HK-2 (cell line): Measurements from ENCODE around the gene GLYATL3.

Experiments
- DNase-seq: peaks from one replicate; pipeline ENCODE4 v3.0.0-alpha.2; 2018; ENCODE audit not compliant: unreplicated experiment

Gene GLYATL3

GRCh38 chr6:49514571-49515484, 15.1 kb downstream of the GLYATL3 start:
- DNase-seq: no peak

GRCh38 chr6:49515485-49516146, 15.9 kb downstream of the GLYATL3 start:
- no peak for DNase-seq

- DNase-seq: no peak
These were observed 16.4 kb downstream of the GLYATL3 start for GRCh38 chr6:49516147-49516505.

DNA sequence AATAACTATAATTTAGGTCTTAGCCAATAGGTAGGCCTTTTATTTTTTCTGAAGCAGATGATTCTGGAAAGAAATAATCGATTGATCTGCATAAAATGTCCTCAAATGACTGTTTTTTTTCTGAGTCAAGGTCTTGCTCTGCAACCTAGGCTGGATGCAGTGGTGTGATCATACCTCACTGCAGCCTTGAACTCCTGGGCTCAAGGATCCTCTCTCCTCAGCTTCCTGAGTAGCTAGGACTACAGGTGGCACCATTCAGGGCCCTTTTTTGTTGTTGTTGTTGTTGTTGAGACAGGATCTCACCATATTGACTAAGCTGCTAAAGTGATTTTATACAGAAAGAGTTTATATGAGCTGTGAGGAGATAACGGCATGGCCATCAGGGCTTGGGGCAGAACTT, 18.2 kb downstream of the GLYATL3 start:
- no peak for DNase-seq

- DNase-seq: no peak
These were observed 19.9 kb downstream of the GLYATL3 start for GRCh38 chr6:49519660-49520059.

DNA sequence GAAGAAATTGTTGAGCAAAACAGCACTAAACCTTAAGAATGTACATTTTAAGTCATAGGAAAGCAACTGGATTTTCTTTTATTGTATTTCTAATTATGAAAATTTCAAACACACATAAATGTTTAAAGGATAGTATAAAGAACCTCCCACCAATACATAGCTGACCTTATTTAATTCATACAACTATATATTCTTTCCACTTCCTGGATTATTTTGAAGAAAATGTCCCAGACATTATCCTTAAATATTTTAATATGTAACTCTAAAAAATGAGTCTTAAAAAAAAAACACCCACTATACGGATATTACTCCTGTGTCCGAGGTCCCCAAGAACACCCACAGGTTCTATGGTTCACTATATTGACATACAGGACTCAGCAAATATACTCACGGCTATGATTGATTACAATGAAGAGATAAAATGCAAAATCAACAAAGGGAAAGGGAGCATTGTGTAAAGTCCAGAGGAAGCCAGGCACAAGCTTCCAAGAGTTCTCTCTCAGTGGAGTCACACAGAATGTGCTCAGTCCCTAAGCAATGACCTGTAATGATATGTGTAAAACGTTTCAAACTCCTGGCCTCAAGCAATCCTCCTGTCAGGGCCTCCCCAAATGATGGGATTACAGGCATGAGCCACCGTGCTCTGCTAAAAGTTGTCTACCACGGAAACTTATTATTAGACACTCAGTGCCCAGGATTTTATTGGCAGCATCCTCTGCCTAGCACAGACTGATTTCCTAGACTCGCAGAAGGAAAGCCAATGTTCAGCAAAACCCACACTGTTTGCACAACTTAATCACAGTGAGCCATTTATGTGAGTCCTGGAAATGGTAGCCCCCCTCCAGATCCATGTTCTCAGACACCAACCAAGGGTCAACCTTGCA, 23.2 kb downstream of the GLYATL3 start:
- no peak for DNase-seq

- DNase-seq: no peak
These were observed 24.2 kb downstream of the GLYATL3 start for GRCh38 chr6:49523901-49524300.

DNA sequence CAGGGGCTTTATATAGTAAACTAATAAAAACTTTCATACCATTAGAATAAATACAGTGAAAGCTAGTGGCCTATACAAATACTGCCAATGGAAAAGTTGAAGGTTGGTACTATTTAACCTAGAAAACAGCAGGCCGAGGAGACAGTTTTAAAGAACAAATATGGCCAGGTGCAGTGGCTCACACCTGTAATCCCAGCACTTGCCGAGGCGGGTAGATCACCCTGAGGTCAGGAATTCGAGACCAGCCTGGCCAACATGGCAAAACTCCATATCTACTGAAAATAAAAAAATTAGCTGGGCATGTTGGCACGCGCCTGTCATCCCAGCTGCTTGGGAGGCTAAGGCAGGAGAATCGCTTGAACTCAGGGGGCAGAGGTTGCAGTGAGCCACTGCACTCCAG, 24.8 kb downstream of the GLYATL3 start:
- DNase-seq: no peak

GRCh38 chr6:49526598-49526997, 26.9 kb downstream of the GLYATL3 start:
- DNase-seq: no peak

DNA sequence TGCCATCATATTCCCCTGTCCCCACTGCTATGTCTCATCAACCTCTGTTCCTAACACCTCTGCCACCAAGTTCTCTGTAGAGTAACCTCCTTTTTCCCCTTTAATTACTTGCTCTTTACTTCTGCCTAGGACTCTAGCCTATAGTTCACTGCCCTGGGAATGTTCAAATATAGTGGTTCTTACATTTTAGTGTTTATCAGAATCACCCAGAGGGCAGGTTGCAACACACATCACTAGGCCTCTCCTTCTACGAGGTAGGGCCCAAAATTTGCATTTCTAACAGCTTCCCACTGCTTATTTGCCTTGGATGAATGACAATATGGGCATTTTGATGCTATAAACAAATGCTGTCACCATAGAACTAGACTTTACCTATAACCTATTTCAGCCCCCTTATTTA, 27.6 kb downstream of the GLYATL3 start:
- no peak for DNase-seq

GRCh38 chr6:49528571-49528970, 28.8 kb downstream of the GLYATL3 start:
- no peak for DNase-seq

DNA sequence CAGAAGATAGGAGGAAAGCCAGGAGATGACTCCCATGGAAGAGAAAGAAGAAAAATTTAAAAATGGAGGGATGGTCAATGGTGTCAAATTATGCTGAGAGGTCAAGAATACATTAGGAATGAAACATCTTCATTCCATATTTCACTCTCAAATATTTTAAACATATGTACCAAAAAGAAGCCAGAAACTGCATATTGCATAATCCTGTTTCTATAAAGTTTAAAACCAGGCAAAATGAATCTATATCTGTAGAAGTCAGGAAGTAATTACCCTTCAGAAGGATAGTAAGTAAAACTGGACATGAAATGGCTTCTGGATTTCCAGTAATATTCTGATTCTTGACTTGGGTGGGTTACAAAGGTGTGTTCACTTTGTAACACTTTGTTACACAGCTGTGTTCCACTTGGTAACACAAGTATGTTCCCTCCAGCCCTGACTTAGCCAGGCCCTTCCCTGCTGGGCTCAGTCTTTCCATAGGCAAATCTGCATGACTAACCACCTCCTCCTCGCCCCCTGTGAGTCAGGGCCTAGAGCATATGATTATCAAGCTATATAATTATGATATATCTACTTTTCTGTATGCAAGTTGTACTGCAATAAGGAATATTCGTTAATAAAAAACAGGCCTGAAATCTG, 30.5 kb downstream of the GLYATL3 start:
- no peak for DNase-seq

DNA sequence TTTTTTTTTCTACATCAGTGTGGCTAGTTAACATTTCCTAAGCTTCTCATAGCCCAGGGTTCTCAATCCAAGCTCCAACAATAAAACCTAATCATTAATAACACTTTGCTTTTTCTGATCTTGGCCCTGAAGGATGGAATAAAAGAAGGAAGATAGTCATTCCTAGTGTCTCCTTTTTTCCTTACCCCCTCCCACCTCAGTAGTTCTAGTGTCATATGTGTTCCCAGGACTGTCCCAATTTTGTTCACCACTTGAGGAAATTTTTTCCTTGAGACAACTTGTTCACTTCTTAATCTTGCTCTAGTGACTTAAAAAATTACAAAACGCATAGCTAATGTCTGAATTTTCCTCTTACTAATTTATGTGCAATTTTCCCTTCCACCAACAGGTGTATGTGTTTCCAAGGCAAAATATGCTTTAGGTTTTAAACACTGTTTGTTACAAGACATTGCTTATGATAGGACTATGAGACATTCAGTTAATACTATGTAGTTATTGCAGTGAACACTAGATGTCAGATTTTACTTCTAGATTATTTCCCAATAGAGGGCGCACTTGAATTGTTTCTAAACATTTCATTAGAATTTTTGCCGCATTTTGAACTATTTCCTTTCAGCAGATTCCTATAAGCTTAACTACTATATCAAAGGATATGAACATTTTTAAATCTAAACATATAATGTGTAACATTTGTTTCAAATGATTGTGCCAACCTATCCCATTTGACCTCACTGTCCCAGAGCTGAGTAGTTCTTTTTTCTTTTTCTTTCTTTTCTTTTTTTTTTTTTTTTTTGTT, 32.2 kb downstream of the GLYATL3 start:
- DNase-seq: no peak

GRCh38 chr6:49535795-49536194, 36.1 kb downstream of the GLYATL3 start:
- no peak for DNase-seq

GRCh38 chr6:49539102-49539501, 39.4 kb downstream of the GLYATL3 start:
- DNase-seq: no peak

- no peak for DNase-seq
These were observed 40.9 kb downstream of the GLYATL3 start for GRCh38 chr6:49540614-49541013.

- no peak for DNase-seq
These were observed 41.5 kb downstream of the GLYATL3 start for GRCh38 chr6:49541210-49541724.

GRCh38 chr6:49541936-49542335, 42.2 kb downstream of the GLYATL3 start:
- DNase-seq: no peak

DNA sequence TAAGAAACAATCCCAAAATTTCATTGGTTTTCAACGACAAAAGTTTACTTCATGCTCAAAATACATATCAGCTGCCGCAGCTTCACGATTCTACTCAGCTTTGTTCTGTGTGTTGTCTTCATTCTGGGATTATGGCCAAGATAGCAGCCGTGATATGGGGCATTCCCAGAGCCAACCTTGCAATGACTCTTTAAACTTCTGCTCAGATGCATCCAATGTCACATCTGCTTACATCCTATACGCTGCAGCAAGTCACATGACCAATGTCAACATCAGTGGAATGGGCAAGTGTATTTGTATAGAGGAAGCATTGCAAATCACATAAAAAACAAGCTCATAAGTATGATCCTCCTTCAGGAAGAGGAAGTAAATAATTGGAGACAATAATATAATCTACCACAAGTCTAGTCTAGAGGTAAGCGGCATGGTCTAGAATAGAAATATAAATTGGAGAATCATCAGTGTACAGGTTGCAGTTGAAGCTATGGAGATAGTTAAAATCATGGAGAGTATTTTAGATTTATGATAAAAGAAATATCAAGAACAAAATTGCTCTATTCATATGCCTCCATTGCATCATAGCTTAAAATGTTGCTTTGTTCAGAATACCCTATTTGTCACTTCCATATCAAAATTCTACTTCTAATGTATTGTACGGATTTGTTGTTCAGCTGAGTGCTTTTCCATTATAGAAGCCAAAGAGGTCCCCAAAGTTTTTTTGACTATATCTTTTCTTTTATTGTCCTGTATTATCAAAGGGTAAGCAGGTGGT, 43.5 kb downstream of the GLYATL3 start:
- DNase-seq: no peak

DNA sequence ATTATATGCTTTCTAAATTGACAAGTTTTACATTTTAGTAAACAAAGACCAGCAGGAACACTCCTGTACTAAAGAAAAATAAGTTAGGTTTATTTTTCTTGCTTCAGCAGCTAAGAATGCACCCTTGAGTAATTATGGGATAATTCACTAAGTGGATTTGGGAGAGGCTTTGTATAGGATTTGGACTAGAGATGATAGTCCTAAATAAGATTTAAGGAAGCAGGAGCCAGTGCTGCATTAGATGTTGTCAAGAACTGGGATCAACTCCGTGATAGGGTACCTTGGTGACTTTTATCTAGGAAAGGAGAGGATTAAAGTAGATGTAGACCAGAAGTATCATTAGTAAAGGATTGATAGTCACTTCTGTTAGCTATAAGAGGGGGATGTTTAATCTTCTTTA, 46.6 kb downstream of the GLYATL3 start:
- DNase-seq: no peak
